ENCODE results near the gene MYO16.

DNA sequence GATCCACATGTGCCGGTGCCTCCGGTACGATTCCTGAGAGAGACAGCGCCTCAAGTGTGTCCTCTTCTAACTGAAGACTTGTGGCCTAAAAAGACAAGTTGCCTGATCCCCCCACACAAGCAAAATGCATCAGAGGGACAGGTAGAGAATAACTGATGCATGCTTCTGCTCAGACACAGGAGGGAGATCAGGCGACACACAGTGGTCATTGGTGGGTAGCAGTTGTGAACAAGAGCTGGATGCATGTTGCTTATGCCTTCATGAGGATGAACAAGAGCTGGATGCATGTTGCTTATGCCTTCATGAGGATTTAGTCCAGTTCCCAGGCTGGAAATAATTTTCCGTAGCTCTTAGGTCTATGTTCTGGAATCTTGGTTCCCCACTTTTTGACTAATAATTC is 505.6 kb downstream of the MYO16 start:
- no peak for TF ChIP-seq POLR2AphosphoS5 (IDR thresholded peaks at IDR 0.05)
- TF ChIP-seq, protein P1, sequence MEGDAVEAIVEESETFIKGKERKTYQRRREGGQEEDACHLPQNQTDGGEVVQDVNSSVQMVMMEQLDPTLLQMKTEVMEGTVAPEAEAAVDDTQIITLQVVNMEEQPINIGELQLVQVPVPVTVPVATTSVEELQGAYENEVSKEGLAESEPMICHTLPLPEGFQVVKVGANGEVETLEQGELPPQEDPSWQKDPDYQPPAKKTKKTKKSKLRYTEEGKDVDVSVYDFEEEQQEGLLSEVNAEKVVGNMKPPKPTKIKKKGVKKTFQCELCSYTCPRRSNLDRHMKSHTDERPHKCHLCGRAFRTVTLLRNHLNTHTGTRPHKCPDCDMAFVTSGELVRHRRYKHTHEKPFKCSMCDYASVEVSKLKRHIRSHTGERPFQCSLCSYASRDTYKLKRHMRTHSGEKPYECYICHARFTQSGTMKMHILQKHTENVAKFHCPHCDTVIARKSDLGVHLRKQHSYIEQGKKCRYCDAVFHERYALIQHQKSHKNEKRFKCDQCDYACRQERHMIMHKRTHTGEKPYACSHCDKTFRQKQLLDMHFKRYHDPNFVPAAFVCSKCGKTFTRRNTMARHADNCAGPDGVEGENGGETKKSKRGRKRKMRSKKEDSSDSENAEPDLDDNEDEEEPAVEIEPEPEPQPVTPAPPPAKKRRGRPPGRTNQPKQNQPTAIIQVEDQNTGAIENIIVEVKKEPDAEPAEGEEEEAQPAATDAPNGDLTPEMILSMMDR (IDR thresholded peaks at IDR 0.05), result no peak

All from breast epithelium (tissue), 3 donors.